GM12878 (cell line): Measurements from ENCODE around the gene STARD3. TPM values are rescaled to one million over a fixed set of nuclear protein-coding genes. Genes with fewer than 3 reads are reported as not detected.

ENCODE experiments used
- ASH2L ChIP-seq: fragments of 300-600, 200-600 bp; sonication (generic); IDR thresholded peaks from 2 replicates; pipeline ENCODE4 v1.6.1; 2017; ENCODE audit warnings: low read depth, mild to moderate bottlenecking, borderline replicate concordance
- CREM ChIP-seq: IDR thresholded peaks from 2 replicates; pipeline ENCODE4 v1.6.1; 2014; ENCODE audit warnings: antibody characterized with exemption, low read depth
- SMAD5 ChIP-seq: IDR thresholded peaks from 2 replicates; pipeline ENCODE4 v1.6.1; 2016; ENCODE audit warnings: antibody characterized with exemption, low read depth
- YY1 ChIP-seq: IDR thresholded peaks from 2 replicates; pipeline ENCODE4 v1.6.1; 2011; ENCODE audit warnings: low read depth, mild to moderate bottlenecking, low read length
- ZZZ3 ChIP-seq: IDR thresholded peaks from 2 replicates; pipeline ENCODE4 v1.6.1; 2011; ENCODE audit warnings: low read depth; ENCODE audit not compliant: control insufficient read depth, insufficient read length
- polyA plus RNA-seq, 11 experiments: library from polyadenylated mRNA; depleted of rRNA in 4 of 11; unstranded in 6 of 11; stranded (reverse) in 5 of 11; fragments of >200 nt; fragmentation: Nextera tagmentation in 4 of 11; fragmentation: Illumina TruSeq in 1 of 11; extraction: Ambion mirVana in 4 of 11; extraction: Trizol in 1 of 11; gene quantifications; 1 replicate in 1 of 11; 2 replicates in 10 of 11; pipeline versions ENCODE4 v1.2.1 to v1.2.3, GENCODE V29; 2011 to 2016; ENCODE audit warnings: inconsistent platforms in 2 of 11, missing spikeins in 2 of 11, low read depth in 1 of 11
- total RNA-seq, 4 experiments: library from RNA; depleted of rRNA in 3 of 4; stranded (reverse); fragments of >200 nt in 3 of 4; fragmentation: Illumina TruSeq in 1 of 4; extraction: Trizol in 1 of 4; gene quantifications; 2 replicates each; pipeline versions ENCODE4 v1.2.1 to v1.2.3, GENCODE V29; 2013 to 2021
- TF ChIP-seq, protein P1 (sequence below): fragments of 450-650 bp; IDR thresholded peaks from 2 replicates; pipeline ENCODE4 v1.6.1; 2018; ENCODE audit warnings: mild to moderate bottlenecking, low read depth, moderate library complexity; ENCODE audit not compliant: partially characterized antibody
- TF ChIP-seq, protein P2 (sequence below): IDR thresholded peaks from 2 replicates; pipeline ENCODE4 v1.6.1; 2011; ENCODE audit warnings: borderline replicate concordance, low read depth, mild to moderate bottlenecking, moderate library complexity, mixed read lengths, low read length; ENCODE audit not compliant: insufficient read depth; ENCODE audit errors: extremely low read length

The STARD3 gene
- total and polyA plus RNA-seq, 10 of the 15 experiments (the other 5 are each of a cell fraction or from before 2014, with no cell fraction given) = 0.08 to 62.7 (median 27.5) TPM

DNA sequence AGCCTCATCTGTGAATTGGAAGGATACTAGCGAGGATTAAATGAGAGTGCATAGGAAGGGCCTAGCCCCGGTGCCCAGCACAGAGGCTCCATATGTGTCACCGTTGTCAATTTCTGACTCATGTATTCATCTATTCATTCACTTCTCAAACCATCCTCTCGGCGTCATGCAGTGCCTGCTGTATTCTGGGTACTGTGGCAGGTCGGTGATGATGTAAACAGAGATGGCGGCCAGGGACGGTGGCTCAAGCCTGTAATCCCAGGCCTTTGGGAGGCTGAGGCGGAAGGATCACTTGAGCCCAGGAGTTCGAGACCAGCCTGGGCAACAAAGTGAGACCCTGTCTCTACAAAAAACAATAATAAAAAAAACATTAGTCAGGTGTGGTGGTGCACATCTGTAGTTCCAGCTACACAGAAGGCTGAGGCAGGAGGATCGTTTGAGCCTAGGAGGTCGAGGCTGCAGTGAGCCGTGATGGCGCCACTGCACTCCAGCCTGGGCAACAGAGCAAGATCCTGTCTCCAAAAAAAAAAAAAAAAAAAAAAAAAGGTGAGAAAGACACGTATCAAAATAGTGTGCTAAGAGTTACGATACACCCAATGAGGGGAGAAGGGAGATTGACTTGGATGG lies 14.5 kb upstream of the STARD3 start (continued):
- TF ChIP-seq, protein P1, sequence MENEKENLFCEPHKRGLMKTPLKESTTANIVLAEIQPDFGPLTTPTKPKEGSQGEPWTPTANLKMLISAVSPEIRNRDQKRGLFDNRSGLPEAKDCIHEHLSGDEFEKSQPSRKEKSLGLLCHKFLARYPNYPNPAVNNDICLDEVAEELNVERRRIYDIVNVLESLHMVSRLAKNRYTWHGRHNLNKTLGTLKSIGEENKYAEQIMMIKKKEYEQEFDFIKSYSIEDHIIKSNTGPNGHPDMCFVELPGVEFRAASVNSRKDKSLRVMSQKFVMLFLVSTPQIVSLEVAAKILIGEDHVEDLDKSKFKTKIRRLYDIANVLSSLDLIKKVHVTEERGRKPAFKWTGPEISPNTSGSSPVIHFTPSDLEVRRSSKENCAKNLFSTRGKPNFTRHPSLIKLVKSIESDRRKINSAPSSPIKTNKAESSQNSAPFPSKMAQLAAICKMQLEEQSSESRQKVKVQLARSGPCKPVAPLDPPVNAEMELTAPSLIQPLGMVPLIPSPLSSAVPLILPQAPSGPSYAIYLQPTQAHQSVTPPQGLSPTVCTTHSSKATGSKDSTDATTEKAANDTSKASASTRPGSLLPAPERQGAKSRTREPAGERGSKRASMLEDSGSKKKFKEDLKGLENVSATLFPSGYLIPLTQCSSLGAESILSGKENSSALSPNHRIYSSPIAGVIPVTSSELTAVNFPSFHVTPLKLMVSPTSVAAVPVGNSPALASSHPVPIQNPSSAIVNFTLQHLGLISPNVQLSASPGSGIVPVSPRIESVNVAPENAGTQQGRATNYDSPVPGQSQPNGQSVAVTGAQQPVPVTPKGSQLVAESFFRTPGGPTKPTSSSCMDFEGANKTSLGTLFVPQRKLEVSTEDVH = no peak
- no peak for TF ChIP-seq ZZZ3
- TF ChIP-seq, protein P2, sequence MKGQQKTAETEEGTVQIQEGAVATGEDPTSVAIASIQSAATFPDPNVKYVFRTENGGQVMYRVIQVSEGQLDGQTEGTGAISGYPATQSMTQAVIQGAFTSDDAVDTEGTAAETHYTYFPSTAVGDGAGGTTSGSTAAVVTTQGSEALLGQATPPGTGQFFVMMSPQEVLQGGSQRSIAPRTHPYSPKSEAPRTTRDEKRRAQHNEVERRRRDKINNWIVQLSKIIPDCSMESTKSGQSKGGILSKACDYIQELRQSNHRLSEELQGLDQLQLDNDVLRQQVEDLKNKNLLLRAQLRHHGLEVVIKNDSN = no peak
- TF ChIP-seq YY1 = peak; percentile 76
- TF ChIP-seq ASH2L = no peak
- no peak for TF ChIP-seq SMAD5
- peak; percentile 61; the same call in 1 of the 2 replicates for TF ChIP-seq CREM
